NCI-H146 treated with DMSO at 0.1 percent for 48 hours (cell line): Measurements from ENCODE around the gene CARMIL1.
"Not testable (repeated sequence)": the region's sequence is repeated elsewhere in the genome, so short reads cannot be mapped to it uniquely, and the experiment has no call there.

Source experiments
- DNase-seq: peaks from one replicate; lab custom pipeline; 2025; ENCODE audit not compliant: unreplicated experiment; lab: John Stamatoyannopoulos, UW

The CARMIL1 gene

DNA sequence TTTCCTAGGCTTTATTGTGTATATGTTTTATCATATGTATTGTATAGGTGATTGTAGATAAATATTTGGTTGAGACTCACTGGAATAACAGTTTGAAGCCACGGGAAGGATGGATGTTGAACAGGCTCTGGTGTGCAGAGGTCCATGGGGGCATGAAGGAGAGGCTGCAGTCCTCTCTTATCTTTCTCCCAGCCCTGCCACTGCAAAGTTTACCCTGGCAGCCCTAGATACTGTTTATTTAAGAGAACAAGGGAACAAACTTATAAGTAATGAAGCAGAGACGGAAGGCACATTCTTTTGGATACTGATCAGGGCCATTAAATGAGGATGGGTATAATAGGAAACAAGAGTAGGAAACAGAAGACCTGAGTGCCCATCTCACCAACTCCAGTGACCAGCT is 269.3 kb downstream of the CARMIL1 start:
- DNase-seq: no peak

DNA sequence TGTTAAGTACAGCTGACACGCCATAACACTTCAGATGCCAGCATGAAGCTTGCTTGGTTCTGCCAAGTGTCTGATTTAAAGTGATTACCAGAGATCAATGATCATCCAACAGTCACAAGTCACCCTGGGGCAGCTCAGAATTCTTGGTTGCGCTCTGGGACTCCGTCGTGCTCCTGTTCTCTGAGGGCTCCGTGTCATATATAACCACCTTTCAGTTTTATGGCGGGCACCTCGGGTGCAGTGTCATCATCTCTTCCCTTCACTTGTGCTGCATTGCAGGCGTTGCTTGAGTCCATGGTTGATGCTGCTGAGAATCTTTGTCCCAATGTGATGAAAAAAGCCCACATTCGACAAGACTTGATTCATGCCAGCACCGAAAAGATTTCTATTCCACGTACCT is 271.5 kb downstream of the CARMIL1 start:
- DNase-seq: no peak

- DNase-seq: no peak
Observed at GRCh38 chr6:25553502-25553901, 274.3 kb downstream of the CARMIL1 start.

DNA sequence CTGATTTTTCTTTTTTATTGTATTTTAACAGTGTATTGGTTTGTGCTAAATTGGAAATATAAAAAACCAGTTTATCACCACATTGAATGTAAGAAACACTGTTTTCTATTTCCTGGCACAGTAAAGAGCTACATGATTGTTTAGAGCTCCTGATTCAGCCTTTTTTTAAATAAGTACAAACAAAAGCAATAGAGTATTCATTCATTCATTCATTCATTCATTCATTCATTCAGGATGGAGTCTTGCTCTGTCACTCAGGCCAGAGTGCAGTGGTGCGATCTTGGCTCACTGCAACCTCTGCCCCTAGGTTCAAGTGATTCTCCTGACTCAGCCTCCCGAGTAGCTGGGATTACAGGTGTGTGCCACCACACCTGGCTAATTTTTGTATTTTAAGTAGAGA is 276.0 kb downstream of the CARMIL1 start:
- DNase-seq: no peak

DNA sequence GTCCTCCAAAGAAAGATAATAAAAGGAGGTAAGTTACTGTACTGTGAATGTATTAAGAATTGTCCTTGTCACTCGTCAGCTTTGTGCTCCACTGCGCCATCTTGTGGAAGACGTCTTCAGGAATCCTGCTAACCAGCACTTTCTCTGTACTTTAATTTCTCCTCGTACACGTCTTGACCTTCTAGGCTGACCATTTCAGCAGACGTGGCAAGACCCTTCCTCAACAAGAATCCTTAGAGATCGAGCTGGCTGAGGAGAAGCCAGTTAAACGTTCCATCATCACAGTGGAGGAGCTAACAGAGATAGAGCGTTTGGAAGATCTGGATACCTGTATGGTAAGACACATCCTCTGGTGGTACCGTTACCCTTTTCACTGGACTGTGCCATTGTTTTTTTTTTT is 277.3 kb downstream of the CARMIL1 start:
- peak; percentile 41 for DNase-seq

DNA sequence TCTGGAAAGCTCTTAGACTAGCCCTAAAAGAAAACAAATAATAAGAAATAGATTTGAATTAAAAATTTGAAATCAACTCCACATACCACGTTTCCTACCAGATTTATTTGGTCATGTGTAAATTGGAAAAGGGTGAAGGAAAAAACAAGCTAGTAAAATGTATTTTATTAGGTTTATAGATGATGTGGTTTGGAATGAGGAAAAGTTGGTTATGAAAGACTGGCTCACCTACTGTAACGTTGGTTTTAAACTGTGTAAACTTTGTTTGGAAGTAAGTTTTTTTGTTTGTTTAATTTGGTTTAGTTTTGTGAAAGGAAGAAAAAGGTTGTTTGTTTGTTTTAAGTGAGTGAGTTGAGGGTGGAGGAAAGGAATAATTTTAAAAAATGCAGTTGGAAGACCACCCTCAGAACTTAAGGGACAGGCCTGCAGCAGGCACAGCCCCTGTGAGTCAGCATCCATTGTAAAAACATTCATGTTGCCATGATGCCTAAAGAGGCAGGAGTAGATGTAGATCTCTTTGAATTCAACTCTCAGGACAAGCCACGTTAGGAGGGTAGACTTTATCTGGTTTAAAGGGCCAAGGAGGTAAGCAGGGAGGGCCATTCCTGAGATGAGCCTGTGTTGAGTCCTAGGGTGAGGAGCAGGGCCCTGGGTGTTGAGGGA is 279.1 kb downstream of the CARMIL1 start:
- no peak for DNase-seq

GRCh38 chr6:25560865-25561264 is 281.7 kb downstream of the CARMIL1 start:
- DNase-seq: no peak

DNA sequence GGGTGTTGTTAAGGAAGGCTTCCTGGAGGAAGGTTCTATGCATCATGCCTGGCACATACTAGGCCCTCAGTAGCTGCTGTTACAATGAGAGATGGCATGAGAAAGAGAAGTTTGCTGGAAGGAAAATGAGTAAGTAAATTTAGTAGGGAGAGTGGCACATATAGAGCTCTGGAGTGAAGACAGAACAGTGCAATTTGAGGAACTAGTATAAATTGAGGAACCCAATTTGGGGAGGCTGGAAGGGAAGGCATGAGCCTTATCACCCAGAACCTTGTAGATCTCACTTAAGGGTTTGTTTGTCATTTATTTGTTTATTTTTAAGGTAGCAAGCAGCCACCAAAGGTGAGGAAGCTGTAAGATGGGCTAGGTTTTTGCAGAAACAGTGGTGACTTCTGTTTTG is 285.8 kb downstream of the CARMIL1 start:
- no peak for DNase-seq

GRCh38 chr6:25570578-25570977 is 291.4 kb downstream of the CARMIL1 start:
- no peak for DNase-seq

- DNase-seq: no peak
Observed at GRCh38 chr6:25576919-25577318, 297.7 kb downstream of the CARMIL1 start.

GRCh38 chr6:25578538-25578937 is 299.4 kb downstream of the CARMIL1 start:
- DNase-seq: no peak

- DNase-seq: no peak
Observed at GRCh38 chr6:25579391-25579883, 300.3 kb downstream of the CARMIL1 start.

DNA sequence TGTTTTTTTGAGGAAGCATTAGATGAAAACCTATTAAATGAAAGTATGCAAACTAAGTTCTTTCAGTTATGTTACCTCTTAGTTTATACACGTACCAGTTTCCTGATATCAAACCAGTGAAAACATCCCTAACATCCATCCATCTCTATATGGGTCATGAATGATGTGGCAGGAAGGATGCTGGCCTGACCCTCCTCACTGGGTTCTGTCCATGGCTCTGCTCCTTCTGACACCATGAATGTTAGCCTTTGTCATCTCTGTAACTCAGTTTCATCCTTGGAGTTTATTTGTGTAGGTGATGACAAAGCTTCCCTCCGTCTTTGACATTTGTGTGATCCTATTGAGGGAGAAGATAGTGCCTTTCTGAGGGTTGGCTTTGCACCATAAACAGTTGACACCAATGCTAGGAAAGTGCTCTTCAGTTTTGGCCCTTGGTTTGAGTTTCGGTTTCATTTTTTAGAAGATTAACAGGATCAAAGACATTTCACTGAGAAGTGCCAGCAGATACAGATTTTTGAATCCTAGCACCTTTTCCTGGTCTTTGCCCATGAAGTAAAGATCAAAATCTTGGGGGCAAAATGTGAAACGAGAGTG is 300.8 kb downstream of the CARMIL1 start:
- DNase-seq: no peak

DNA sequence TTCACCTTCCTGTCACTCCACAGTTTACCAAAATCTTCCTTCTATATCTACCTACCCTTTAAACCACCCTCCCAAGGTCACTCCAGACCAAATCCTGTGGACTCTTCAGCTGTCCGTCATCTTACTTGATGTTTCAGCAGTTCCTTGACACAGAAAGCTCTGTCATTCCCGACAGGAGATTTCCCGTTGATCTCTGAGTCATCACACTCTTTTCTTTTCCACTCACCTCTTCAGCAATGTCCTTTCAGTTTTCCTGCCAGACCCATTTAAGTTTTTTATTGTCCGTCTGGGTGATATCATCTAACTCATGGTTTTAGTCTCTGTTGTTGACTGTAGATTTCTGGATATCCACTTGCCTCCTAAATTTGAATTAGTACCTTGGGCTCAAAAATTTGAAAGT is 302.9 kb downstream of the CARMIL1 start:
- DNase-seq: no peak

DNA sequence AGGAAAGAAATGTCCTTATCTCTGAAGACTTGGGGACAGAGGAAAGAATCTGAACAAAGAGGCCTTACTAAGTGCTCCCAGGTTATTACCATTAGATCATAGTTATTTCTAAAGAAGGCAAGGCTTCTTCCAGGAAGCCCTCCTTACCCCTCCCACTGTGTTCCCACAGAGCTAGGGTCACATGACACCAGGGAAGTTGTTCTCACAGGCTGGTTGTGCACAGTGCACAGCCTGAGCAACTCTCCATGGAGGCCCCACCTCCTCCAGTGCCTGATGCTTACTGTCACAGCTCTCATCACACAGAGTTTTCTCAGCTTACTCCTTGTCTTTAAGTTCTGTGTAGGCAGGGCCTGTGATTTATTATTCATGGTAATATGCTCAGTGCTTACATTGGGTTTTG is 303.9 kb downstream of the CARMIL1 start:
- DNase-seq: no peak

- no peak for DNase-seq
Observed at GRCh38 chr6:25583906-25584305, 304.7 kb downstream of the CARMIL1 start.

- no peak for DNase-seq
Observed at GRCh38 chr6:25585225-25585624, 306.1 kb downstream of the CARMIL1 start.

GRCh38 chr6:25586119-25586518 is 306.9 kb downstream of the CARMIL1 start:
- DNase-seq: not testable (repeated sequence)

- DNase-seq: no peak
Observed at GRCh38 chr6:25586927-25587326, 307.8 kb downstream of the CARMIL1 start.

GRCh38 chr6:25590986-25591385 is 311.8 kb downstream of the CARMIL1 start:
- peak; percentile 66 for DNase-seq

- DNase-seq: no peak
Observed at GRCh38 chr6:25596928-25597818, 318.0 kb downstream of the CARMIL1 start.
